Mucosa of stomach (tissue), 1 donor: Measurements from ENCODE around the gene ROBO2.

Experiments
- H3K27me3 ChIP-seq: one replicate; pipeline ENCODE4 v1.7.0; 2013; ENCODE audit warnings: mild to moderate bottlenecking, low read length; ENCODE audit not compliant: control insufficient read depth, insufficient read depth
- H3K36me3 ChIP-seq: one replicate; pipeline ENCODE4 v1.7.0; 2013; ENCODE audit warnings: low read length; ENCODE audit not compliant: control insufficient read depth, insufficient read depth
- H3K4me1 ChIP-seq: one replicate; pipeline ENCODE4 v1.7.0; 2013; ENCODE audit warnings: mild to moderate bottlenecking, low read length; ENCODE audit not compliant: control insufficient read depth, insufficient read depth
- H3K4me3 ChIP-seq: one replicate; pipeline ENCODE4 v1.7.0; 2013; ENCODE audit warnings: low read length
- H3K9ac ChIP-seq: one replicate; pipeline ENCODE4 v1.7.0; 2013; ENCODE audit warnings: mild to moderate bottlenecking, low read length, moderate library complexity
- H3K9me3 ChIP-seq: one replicate; pipeline ENCODE4 v1.7.0; 2013; ENCODE audit warnings: mild to moderate bottlenecking, low read length, moderate library complexity; ENCODE audit not compliant: control insufficient read depth
- donor health status: Pancreatic carcinoma.

The ROBO2 gene

DNA sequence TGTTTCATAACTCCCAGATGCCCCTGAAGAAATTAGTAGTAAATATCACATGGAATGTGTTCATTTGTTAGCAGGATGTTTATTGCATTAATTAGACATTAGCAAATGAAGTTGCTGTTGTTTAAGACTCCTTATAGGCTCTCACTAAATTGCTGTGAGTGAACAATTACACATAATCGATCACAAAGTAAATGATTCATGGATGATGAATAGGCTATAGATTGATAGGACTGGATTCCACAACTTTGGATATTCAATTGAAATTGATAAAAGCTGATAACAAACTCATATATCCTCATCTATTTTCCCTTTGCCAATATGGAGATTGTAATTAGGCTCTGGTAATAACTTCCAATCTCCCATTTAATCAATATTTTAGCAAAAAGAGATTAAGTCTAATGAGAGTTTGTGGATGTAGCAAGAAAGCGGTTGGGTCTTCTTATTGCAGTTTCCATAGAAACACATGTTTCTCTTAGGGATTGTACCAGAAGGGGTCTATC, 555.5 kb downstream of the ROBO2 start:
- Histone ChIP-seq H3K9me3 (no peaks in the 10 kb centered on the region), H3K4me1 (no peaks in the 10 kb centered on the region), H3K4me3 (no peak overlapping the region), H3K9ac (no peak overlapping the region), H3K36me3 (no peaks in the 10 kb centered on the region), H3K27me3 (no peaks in the 10 kb centered on the region)

- Histone ChIP-seq H3K27me3 (no peaks in the 10 kb centered on the region), H3K4me3 (no peak overlapping the region), H3K9ac (no peak overlapping the region), H3K9me3 (no peaks in the 10 kb centered on the region), H3K4me1 (no peaks in the 10 kb centered on the region), H3K36me3 (no peaks in the 10 kb centered on the region)
Measured at GRCh38 chr3:77599948-77600347, 560.0 kb downstream of the ROBO2 start.

DNA sequence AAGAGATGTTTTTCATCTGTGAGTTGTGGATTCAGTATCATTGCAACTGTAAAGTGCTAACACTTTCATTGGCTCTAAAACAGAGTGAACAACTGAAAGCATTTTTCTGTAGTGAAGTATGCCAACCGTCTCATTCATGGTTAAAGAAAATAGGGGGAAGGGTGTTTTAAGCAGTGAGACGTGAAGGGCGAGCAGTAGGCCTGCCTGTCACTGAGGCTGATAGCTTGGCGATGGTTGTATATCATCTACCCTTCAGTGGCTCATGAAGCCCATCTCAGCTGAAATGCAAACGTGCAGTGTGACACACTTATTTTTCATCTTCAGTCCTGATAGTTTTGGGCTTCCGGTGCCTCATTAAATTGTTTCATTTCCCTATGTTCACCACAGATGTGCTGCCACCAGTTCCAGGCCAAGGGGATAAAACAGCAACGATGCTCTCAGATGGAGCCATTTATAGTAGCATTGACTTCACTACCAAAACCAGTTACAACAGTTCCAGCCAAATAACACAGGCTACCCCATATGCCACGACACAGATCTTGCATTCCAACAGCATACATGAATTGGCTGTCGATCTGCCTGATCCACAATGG, 562.0 kb downstream of the ROBO2 start:
- Histone ChIP-seq H3K4me3 (no peak overlapping the region), H3K36me3 (no peaks in the 10 kb centered on the region), H3K27me3 (no peaks in the 10 kb centered on the region), H3K9ac (no peak overlapping the region), H3K9me3 (no peaks in the 10 kb centered on the region), H3K4me1 (no peaks in the 10 kb centered on the region)

GRCh38 chr3:77602722-77603121, 562.8 kb downstream of the ROBO2 start:
- Histone ChIP-seq H3K9ac (no peak overlapping the region), H3K9me3 (no peaks in the 10 kb centered on the region), H3K36me3 (no peaks in the 10 kb centered on the region), H3K4me3 (no peak overlapping the region), H3K27me3 (no peaks in the 10 kb centered on the region), H3K4me1 (no peaks in the 10 kb centered on the region)

GRCh38 chr3:77605308-77605707, 565.4 kb downstream of the ROBO2 start:
- Histone ChIP-seq H3K9ac (no peak overlapping the region), H3K36me3 (no peaks in the 10 kb centered on the region), H3K9me3 (no peaks in the 10 kb centered on the region), H3K4me3 (no peak overlapping the region), H3K4me1 (no peaks in the 10 kb centered on the region), H3K27me3 (no peaks in the 10 kb centered on the region)

- no peaks in the 10 kb centered on the region for H3K36me3 ChIP-seq
- H3K9me3 ChIP-seq = no peaks in the 10 kb centered on the region
- no peaks in the 10 kb centered on the region for H3K4me1 ChIP-seq
- H3K9ac ChIP-seq = no peak overlapping the region
- no peaks in the 10 kb centered on the region for H3K27me3 ChIP-seq
- H3K4me3 ChIP-seq = no peak overlapping the region
Measured at GRCh38 chr3:77605865-77606264, 566.0 kb downstream of the ROBO2 start.

DNA sequence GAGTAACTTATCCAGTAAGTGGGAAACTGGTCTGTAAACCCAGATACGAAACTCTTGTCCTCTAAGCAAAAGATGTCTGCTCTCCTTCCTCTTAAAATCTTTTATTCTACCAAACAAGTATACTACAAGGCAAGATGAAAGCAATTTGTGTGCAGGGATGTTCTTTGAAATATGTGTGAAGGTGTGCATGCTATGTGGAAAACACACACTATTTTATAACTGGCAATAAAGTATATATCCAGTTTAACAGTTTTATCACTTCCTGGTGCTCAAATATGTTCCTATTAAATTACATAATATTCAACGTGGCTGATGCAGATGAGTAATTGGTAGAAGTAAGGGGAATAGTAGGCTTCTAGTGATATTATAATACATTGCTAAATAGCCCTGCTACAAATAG, 566.5 kb downstream of the ROBO2 start:
- Histone ChIP-seq H3K4me1 (no peaks in the 10 kb centered on the region), H3K4me3 (no peak overlapping the region), H3K9me3 (no peaks in the 10 kb centered on the region), H3K27me3 (no peaks in the 10 kb centered on the region), H3K36me3 (no peaks in the 10 kb centered on the region), H3K9ac (no peak overlapping the region)

- H3K4me1 ChIP-seq = no peaks in the 10 kb centered on the region
- no peak overlapping the region for H3K9ac ChIP-seq
- no peaks in the 10 kb centered on the region for H3K9me3 ChIP-seq
- H3K27me3 ChIP-seq = no peaks in the 10 kb centered on the region
- no peak overlapping the region for H3K4me3 ChIP-seq
- no peaks in the 10 kb centered on the region for H3K36me3 ChIP-seq
Measured at GRCh38 chr3:77618686-77619085, 578.8 kb downstream of the ROBO2 start.

DNA sequence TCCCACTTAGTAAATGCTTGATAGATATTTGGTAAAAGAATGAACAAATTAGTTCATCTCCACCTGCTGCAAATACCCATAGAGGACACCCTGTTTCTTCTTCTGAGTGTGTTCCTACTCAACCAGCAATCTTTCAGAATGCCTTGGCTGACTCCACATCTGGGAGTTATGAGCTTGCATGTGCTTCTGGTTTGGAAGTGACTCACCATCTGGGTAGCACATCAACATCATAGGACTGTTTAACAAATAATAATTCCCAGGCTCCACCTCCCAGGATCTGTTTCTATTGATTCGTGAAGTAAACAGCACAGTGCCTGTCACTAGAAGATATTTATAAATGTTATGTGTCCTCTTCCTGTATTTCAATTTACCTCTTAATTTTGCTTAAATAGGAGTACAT, 580.1 kb downstream of the ROBO2 start:
- no peaks in the 10 kb centered on the region for H3K27me3 ChIP-seq

DNA sequence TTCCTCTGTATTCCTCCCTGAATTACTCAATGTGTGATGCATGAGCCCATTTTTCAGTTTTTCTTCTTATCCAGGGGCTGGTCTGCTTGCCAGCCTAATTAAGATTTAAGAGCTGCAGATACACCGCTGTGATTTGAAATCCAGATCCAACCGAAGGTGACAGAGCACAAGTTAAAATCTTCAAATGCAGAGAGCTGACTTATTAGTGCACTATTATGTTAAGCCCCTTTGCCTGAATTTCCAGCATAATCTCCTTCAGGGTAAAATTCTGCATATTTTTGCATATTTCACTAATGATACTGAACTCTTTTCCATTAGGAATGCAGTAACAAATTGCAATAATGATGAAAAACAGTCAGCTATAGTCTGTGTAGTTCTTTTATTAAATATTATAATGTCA, 583.6 kb downstream of the ROBO2 start:
- Histone ChIP-seq H3K36me3 (no peaks in the 10 kb centered on the region), H3K9me3 (no peaks in the 10 kb centered on the region), H3K9ac (no peak overlapping the region), H3K27me3 (no peaks in the 10 kb centered on the region), H3K4me3 (no peak overlapping the region), H3K4me1 (no peaks in the 10 kb centered on the region)

More for the DNA sequence above, 580.1 kb downstream of the ROBO2 start:
- Histone ChIP-seq H3K4me1 (no peaks in the 10 kb centered on the region), H3K36me3 (no peaks in the 10 kb centered on the region), H3K4me3 (no peak overlapping the region), H3K9me3 (no peaks in the 10 kb centered on the region), H3K9ac (no peak overlapping the region)

DNA sequence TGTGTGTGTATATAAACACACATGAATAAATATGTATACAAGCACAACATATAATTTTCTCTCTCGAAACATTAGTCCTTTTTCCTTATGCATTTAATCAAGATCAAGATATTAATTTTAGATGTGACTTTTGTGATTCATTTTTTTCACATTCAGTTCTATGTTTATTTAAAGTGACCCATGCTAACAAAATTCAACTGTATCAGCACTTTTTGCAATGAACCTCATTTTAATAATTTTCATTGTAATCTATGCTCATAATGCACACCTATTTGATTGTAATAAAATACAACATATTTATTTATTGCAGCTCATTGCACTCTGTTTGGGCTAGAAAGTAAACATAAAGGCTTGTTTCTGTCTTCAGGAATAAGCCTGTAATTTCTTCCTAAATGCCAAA, 586.3 kb downstream of the ROBO2 start:
- H3K27me3 ChIP-seq = no peaks in the 10 kb centered on the region
- no peaks in the 10 kb centered on the region for H3K4me1 ChIP-seq
- H3K9me3 ChIP-seq = no peaks in the 10 kb centered on the region
- H3K36me3 ChIP-seq = no peaks in the 10 kb centered on the region
- no peak overlapping the region for H3K4me3 ChIP-seq
- no peak overlapping the region for H3K9ac ChIP-seq

GRCh38 chr3:77648214-77648613, 608.3 kb downstream of the ROBO2 start:
- no peaks in the 10 kb centered on the region for H3K9me3 ChIP-seq
- no peaks in the 10 kb centered on the region for H3K36me3 ChIP-seq
- H3K27me3 ChIP-seq = no peaks in the 10 kb centered on the region
- no peak overlapping the region for H3K4me3 ChIP-seq
- H3K9ac ChIP-seq = no peak overlapping the region
- no peaks in the 10 kb centered on the region for H3K4me1 ChIP-seq

GRCh38 chr3:77648664-77649063, 608.8 kb downstream of the ROBO2 start:
- Histone ChIP-seq H3K4me3 (no peak overlapping the region), H3K9me3 (no peaks in the 10 kb centered on the region)

More at GRCh38 chr3:77648664-77649063, 608.8 kb downstream of the ROBO2 start:
- Histone ChIP-seq H3K36me3 (no peaks in the 10 kb centered on the region), H3K27me3 (no peaks in the 10 kb centered on the region), H3K4me1 (no peaks in the 10 kb centered on the region), H3K9ac (no peak overlapping the region)
